HG02610 (cell line): Measurements from ENCODE around the gene PEX6.

Experiments used
- ATAC-seq: cut with Tn5 transposase; IDR thresholded peaks from one replicate; pipeline ENCODE4 v1.9.1; 2021; ENCODE audit warnings: mild to moderate bottlenecking, moderate library complexity; ENCODE audit not compliant: unreplicated experiment

The PEX6 gene

DNA sequence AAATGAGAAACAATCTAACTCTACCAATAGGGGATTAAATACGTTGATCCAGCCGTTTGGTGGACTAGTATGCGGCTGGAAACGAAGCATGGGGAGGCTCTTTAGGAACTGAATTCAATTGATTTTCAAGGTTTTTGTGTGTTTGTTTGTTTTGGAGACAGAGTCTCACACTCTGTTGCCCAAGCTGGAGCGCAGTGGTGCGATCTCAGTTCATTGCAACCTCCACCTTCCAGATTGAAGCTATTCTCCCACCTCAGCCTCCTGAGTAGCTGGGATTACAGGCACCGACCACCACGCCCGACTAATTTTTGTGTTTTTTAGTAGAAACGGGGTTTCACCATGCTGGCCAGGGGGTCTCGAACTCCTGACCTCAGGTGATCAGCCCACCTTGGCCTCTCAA lies 42.6 kb downstream of the PEX6 start:
- ATAC-seq = no peak

DNA sequence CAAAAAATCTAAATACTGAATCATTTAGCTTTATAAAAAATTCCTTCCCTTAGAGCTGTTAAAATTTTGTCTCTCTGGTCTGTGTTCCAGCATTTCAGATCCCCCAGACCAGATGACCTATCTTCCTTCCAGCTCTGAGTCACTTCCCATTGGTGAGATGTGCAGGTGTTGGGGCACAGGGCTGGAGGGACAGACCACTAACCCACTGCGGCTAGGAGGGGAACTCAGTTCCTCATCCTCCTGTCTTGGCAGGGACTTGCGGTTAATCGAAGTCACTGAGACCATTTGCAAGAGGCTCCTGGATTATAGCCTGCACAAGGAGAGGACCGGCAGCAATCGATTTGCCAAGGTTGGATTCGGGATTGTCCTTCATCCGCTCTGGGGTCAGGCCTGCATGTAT lies 43.7 kb downstream of the PEX6 start:
- no peak for ATAC-seq

DNA sequence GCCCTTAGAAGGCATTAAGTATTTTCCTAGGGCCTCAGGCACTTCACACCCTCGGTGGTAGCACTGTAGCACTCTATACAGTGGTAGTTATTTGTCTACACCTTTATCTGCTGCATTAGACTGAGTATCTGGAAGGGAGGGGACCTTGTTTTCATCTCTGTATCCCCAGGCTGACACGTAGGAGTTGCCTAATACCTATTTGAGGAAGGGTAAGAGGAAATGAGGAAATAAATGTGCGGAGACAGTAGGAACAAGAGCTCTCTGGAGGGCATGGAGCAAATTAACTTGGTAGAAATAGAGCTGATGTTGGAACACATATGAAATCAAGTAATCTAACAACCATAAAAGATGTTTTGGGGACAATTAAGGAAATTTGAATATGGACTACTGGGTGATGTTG lies 45.8 kb downstream of the PEX6 start:
- ATAC-seq = no peak

DNA sequence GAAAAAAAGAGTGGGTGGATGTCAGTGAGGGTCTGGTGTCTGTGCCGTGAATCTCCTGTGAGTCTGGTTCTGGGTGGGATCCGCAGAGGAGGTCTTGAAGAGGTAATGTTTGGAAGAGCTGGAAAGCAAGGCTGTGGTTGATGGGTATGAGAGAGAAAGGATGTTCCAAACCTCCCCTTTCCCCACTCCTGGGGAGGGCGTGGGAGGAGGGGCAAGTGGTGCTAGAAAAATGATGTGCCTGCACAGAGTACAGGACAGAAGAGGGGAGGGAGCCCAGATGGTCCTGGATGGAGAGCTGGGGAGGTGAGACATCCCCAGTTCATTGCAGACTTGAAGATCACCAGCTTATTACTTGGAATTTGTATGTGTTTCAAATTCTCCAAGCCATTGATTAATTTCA lies 46.6 kb downstream of the PEX6 start:
- no peak for ATAC-seq

GRCh38 chr6:42929821-42930360 lies 49.1 kb downstream of the PEX6 start:
- peak; percentile 63 for ATAC-seq

GRCh38 chr6:42928986-42929820 lies 49.8 kb downstream of the PEX6 start, which contains the start of gene CNPY3:
Gene CNPY3 (plus strand): TSS chr6:42929480. CDS start chr6:42929571, 91 bp downstream.
- peak; percentile 74 for ATAC-seq

GRCh38 chr6:42925248-42925857 lies 53.6 kb downstream of the PEX6 start:
- no peak for ATAC-seq

DNA sequence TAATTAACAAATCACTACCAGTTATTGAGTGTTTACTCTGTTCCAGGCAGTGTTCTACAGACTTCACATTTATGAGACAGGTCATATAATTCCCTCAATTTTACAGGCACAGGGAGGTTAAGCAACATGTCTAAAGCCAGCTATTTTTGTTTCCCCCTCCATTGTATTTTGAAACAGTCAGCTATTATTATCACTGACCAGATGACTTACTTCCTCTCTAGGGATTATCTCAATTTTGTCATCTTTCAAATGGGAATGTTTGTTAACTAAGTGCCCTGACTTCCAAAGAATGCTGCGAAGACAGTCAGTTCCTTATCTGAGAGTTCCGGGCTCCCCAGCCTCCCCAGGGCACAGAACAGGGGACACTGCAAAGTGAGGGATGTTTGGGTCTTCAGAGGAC lies 55.3 kb downstream of the PEX6 start:
- ATAC-seq = no peak

DNA sequence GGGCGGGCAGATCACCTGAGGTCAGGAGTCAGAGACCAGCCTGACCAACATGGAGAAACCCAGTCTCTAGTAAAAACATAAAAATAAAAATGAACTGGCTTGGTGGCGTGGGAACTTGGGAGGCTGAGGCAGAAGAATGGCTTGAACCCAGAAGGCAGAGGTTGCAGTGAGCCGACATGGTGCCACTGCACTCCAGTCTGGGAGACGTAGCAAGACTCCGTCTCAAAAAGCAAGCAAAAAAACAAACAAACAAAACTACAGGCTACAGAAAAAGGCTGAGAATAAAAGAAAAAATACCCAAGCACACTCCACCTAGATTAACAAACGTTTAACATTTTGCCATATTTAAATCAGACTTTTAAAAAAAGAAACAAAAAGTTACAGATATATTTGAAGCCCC lies 57.2 kb downstream of the PEX6 start:
- ATAC-seq = no peak

DNA sequence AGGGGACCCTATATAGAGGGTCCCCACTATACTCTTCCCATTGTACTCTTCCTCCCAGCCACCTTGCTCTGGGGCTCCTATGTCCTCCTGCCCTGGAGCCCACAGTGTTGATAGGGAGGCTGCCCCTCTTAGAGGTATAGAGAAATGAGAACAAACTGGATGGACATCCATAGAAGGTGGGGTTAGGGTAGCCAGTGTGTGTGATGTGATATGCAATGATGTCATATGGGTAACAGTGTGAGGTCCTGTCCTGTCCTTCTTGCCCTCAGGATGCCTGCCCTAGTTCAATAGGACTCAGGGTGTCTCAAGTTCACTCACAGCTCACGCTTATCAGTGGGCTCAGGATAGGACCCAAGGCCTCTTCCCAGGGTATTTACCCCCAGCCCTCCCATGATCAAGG lies 62.7 kb downstream of the PEX6 start:
- ATAC-seq = no peak

GRCh38 chr6:42915732-42916131 lies 63.2 kb downstream of the PEX6 start, which contains the start of gene PTCRA:
Gene PTCRA (plus strand): TSS chr6:42916053. CDS start chr6:42916070, 17 bp downstream.
- ATAC-seq = no peak

GRCh38 chr6:42914546-42914945 lies 64.4 kb downstream of the PEX6 start:
- no peak for ATAC-seq
